ENCODE data around the gene NFATC2. TPM values are rescaled to one million over a fixed set of nuclear protein-coding genes. Genes with fewer than 3 reads are reported as not detected.

NFATC2 gene
- total RNA-seq, 1 experiment from 2014 or later = 5.0 TPM

GRCh38 chr20:51445591-51445990 is 96.9 kb downstream of the NFATC2 start:
- intact Hi-C loops (cut with micrococcal nuclease) = loop anchor here (5.0 kb wide), 1 partner anchor 97 kb away; the partner anchor contains the start of gene NFATC2
- ChIA-PET POLR2A (no interaction called here), CTCF (no interaction called here), RAD21 (ENCODE audit: low non-redundant PET in 1 of 2, low total read pairs in 2 of 2, uncharacterized antibody in 2 of 2, unreplicated experiment in 2 of 2) (no interaction called here)
- H3K4me3 ChIP-seq (replicated peaks in 1 of 2; ENCODE audit: low read depth in 1 of 2, low read length in 2 of 2) = no peak overlapping the region
- no TSS peak for BruUV-seq (replicated peaks)
- no peak overlapping the region for H3K27ac ChIP-seq (ENCODE audit: low read depth, low read length)
- ATAC-seq (no peak), DNase-seq (ENCODE audit: low read depth, low spot score) (no peak)
- TF ChIP-seq EGR1 (IDR thresholded peaks at IDR 0.05; ENCODE audit: low read depth) = no peak
- no peak for TF ChIP-seq REST (IDR thresholded peaks at IDR 0.05; ENCODE audit: low read depth)
- no peak for TF ChIP-seq ELF1 (IDR thresholded peaks at IDR 0.05; ENCODE audit: borderline replicate concordance, low read depth)
- no peak for TF ChIP-seq YY1 (IDR thresholded peaks at IDR 0.05; ENCODE audit: extremely low read depth, insufficient replicate concordance, low read depth, low read length)
- TF ChIP-seq POLR2A (IDR thresholded peaks at IDR 0.05; ENCODE audit: borderline replicate concordance, extremely low read depth, insufficient read depth, insufficient read length) = no peak
- no peak for TF ChIP-seq TCF7L2 (IDR thresholded peaks at IDR 0.05; ENCODE audit: borderline replicate concordance, extremely low read depth, insufficient read depth, insufficient read length)
- no peak for TF ChIP-seq FOSL1 (IDR thresholded peaks at IDR 0.05; ENCODE audit: low read depth)
- TF ChIP-seq ZFX (IDR thresholded peaks at IDR 0.05) = no peak
- no peak for TF ChIP-seq SIN3A (IDR thresholded peaks at IDR 0.05; ENCODE audit: low read depth)
- TF ChIP-seq CTCF (IDR thresholded peaks at IDR 0.05 in 2 of 3, conservative IDR thresholded peaks at IDR 0.05 in 1 of 3; ENCODE audit: borderline replicate concordance in 1 of 3, insufficient read depth in 1 of 3, low read depth in 2 of 3, low read length in 2 of 3) = no peak
- TF ChIP-seq MAX (IDR thresholded peaks at IDR 0.05) = no peak
- TF ChIP-seq POLR2AphosphoS5 (IDR thresholded peaks at IDR 0.05; ENCODE audit: low read depth, low read length) = no peak
- no peaks in the 10 kb centered on the region for H4K20me1 ChIP-seq (ENCODE audit: insufficient read depth)
- no peaks in the 10 kb centered on the region for H3K9me2 ChIP-seq (ENCODE audit: insufficient read depth)
- no peaks in the 10 kb centered on the region for H3K9me3 ChIP-seq (ENCODE audit: control insufficient read depth in 1 of 2, insufficient read depth in 1 of 2, low read depth in 1 of 2, low read length in 2 of 2)
- H3K4me1 ChIP-seq (ENCODE audit: control insufficient read depth in 1 of 2, insufficient read depth in 2 of 2, low read length in 2 of 2) = peaks cover 27 to 34% of the 10 kb centered on the region in 2 experiments
- H3K27me3 ChIP-seq (ENCODE audit: insufficient read depth, low read length) = no peaks in the 10 kb centered on the region; the same call in 1 of the 2 replicates
- H3K36me3 ChIP-seq (ENCODE audit: control insufficient read depth in 1 of 2, insufficient read depth in 2 of 2, low read length in 2 of 2) = no peaks in the 10 kb centered on the region
- no peak overlapping the region for H3K4me2 ChIP-seq (ENCODE audit: low read length)
- no peaks in the 10 kb centered on the region for H3K79me2 ChIP-seq (ENCODE audit: insufficient read depth, low read length)
- H2AFZ ChIP-seq (ENCODE audit: low read depth, low read length, poor library complexity, severe bottlenecking) = no peak overlapping the region
- no peak overlapping the region for H3K9ac ChIP-seq (ENCODE audit: low read length)

All from HCT116 (cell line).